IMR-90 (cell line): ENCODE measurements around the gene GABRA4. TPM values are rescaled to one million over a fixed set of nuclear protein-coding genes. Genes with fewer than 3 reads are reported as not detected.

Experiments used
- ATAC-seq: fragments of 200-7000 bp; cut with Tn5 transposase; 2 replicates; pipeline ENCODE4 v1.9.1; 2020; ENCODE audit warnings: low read depth, mild to moderate bottlenecking, moderate library complexity
- BruUV-seq: library from RNA; stranded (reverse); fragments of 400-500 nt; replicated peaks from 2 replicates; lab custom pipeline; 2021; lab: Mats Ljungman, UMichigan
- CTCF ChIA-PET: fragments of 300-600 bp; formaldehyde crosslinking; extraction: SDS; loops from one replicate; lab custom pipeline; 2021; ENCODE audit warnings: antibody characterized with exemption; lab: Yijun Ruan, JAX
- POLR2A ChIA-PET: fragments of 300-600 bp; sonication (Branson Sonifier 250); formaldehyde crosslinking; loops from one replicate; lab custom pipeline; 2022; ENCODE audit warnings: antibody characterized with exemption; ENCODE audit not compliant: unreplicated experiment; lab: Charles Lee
- DNase-seq: peaks from one replicate; pipeline ENCODE4 v3.0.0; 2013
- H2AFZ ChIP-seq: replicated peaks from 2 replicates; pipeline ENCODE3; 2013; ENCODE audit warnings: low read length, mild to moderate bottlenecking; ENCODE audit not compliant: poor library complexity
- H2AK5ac ChIP-seq: 2 replicates; pipeline ENCODE4 v1.6.1; 2013; ENCODE audit warnings: low read depth, low read length, inconsistent platforms
- H2AK9ac ChIP-seq: replicated peaks from 2 replicates; pipeline ENCODE3; 2013; ENCODE audit warnings: mild to moderate bottlenecking, low read depth, low read length, moderate library complexity; ENCODE audit not compliant: poor library complexity
- H2BK120ac ChIP-seq: 2 replicates; pipeline ENCODE4 v1.6.1; 2013; ENCODE audit warnings: low read depth, low read length, inconsistent platforms
- H2BK15ac ChIP-seq: 3 replicates; pipeline ENCODE4 v1.6.1; 2013; ENCODE audit warnings: low read depth, low read length, inconsistent platforms
- H2BK20ac ChIP-seq: 2 replicates; pipeline ENCODE4 v1.6.1; 2013; ENCODE audit warnings: low read depth, mild to moderate bottlenecking, inconsistent platforms, low read length, moderate library complexity
- H2BK5ac ChIP-seq: 2 replicates; pipeline ENCODE4 v1.6.1; 2013; ENCODE audit warnings: mild to moderate bottlenecking, low read depth, low read length, inconsistent platforms; ENCODE audit not compliant: poor library complexity, severe bottlenecking
- H3K14ac ChIP-seq: replicated peaks from 2 replicates; pipeline ENCODE4 v1.6.1; 2013; ENCODE audit warnings: low read depth, low read length, inconsistent platforms
- H3K18ac ChIP-seq: 2 replicates; pipeline ENCODE4 v1.6.1; 2013; ENCODE audit warnings: low read depth, low read length, control low read depth
- H3K23ac ChIP-seq: 2 replicates; pipeline ENCODE4 v1.6.1; 2013; ENCODE audit warnings: low read depth, low read length, inconsistent platforms
- H3K27ac ChIP-seq: 2 replicates; pipeline ENCODE4 v1.5.1; 2013; ENCODE audit warnings: mild to moderate bottlenecking, control low read depth, low read length; ENCODE audit not compliant: insufficient read depth
- H3K27me3 ChIP-seq: 2 replicates; pipeline ENCODE4 v1.6.1; 2013; ENCODE audit warnings: low read length; ENCODE audit not compliant: control insufficient read depth, insufficient read depth
- H3K36me3 ChIP-seq: 2 replicates; pipeline ENCODE4 v1.6.1; 2013; ENCODE audit warnings: low read length, mixed read lengths; ENCODE audit not compliant: control insufficient read depth, insufficient read depth
- H3K4ac ChIP-seq: 2 replicates; pipeline ENCODE4 v1.6.1; 2013; ENCODE audit warnings: low read depth, low read length, inconsistent platforms
- H3K4me1 ChIP-seq: 2 replicates; pipeline ENCODE4 v1.6.1; 2013; ENCODE audit warnings: low read length, mixed read lengths; ENCODE audit not compliant: control insufficient read depth, insufficient read depth
- H3K4me2 ChIP-seq: 2 replicates; pipeline ENCODE4 v1.6.1; 2013; ENCODE audit warnings: low read depth, mild to moderate bottlenecking, control low read depth, low read length, moderate library complexity
- H3K4me3 ChIP-seq: 2 replicates; pipeline ENCODE4 v1.5.1; 2013; ENCODE audit warnings: low read depth, mild to moderate bottlenecking, control low read depth, low read length, moderate library complexity; ENCODE audit not compliant: insufficient read depth
- H3K56ac ChIP-seq: 2 replicates; pipeline ENCODE4 v1.6.1; 2013; ENCODE audit warnings: low read length, inconsistent platforms; ENCODE audit not compliant: insufficient read depth; ENCODE audit errors: extremely low read depth
- H3K79me1 ChIP-seq, 2 experiments: 2 replicates each; pipeline ENCODE4 v1.6.1; 2013; ENCODE audit warnings: low read length in 2 of 2, inconsistent platforms in 1 of 2, low read depth in 1 of 2
- H3K9ac ChIP-seq: 2 replicates; pipeline ENCODE4 v1.6.1; 2013; ENCODE audit warnings: low read depth, low read length, control low read depth
- H3K9me1 ChIP-seq: 2 replicates; pipeline ENCODE4 v1.6.1; 2013; ENCODE audit warnings: low read length, inconsistent platforms; ENCODE audit not compliant: insufficient read depth
- H3K9me3 ChIP-seq: 2 replicates; pipeline ENCODE4 v1.6.1; 2013; ENCODE audit warnings: low read length; ENCODE audit not compliant: control insufficient read depth, insufficient read depth
- H4K20me1 ChIP-seq: 2 replicates; pipeline ENCODE4 v1.6.1; 2013; ENCODE audit warnings: low read length, inconsistent platforms; ENCODE audit not compliant: insufficient read depth
- H4K5ac ChIP-seq: 2 replicates; pipeline ENCODE4 v1.6.1; 2013; ENCODE audit warnings: mild to moderate bottlenecking, low read depth, low read length, control low read depth
- H4K8ac ChIP-seq, 2 experiments: 2 replicates each; pipeline ENCODE4 v1.6.1; 2013; ENCODE audit warnings: low read depth in 2 of 2, low read length in 2 of 2, control low read depth in 1 of 2, inconsistent platforms in 1 of 2
- H4K91ac ChIP-seq: 2 replicates; pipeline ENCODE4 v1.6.1; 2013; ENCODE audit warnings: low read depth, low read length, inconsistent platforms; ENCODE audit not compliant: insufficient read depth
- CEBPB ChIP-seq: IDR thresholded peaks from 2 replicates; pipeline ENCODE4 v1.6.1; 2012; ENCODE audit warnings: low read depth, low read length, improper control_type of control experiment
- CHD1 ChIP-seq: IDR thresholded peaks from 2 replicates; pipeline ENCODE4 v1.6.1; 2012; ENCODE audit warnings: low read depth, low read length, improper control_type of control experiment
- CTCF ChIP-seq: conservative IDR thresholded peaks from 2 replicates; pipeline ENCODE4 v1.5.1; 2012; ENCODE audit warnings: mild to moderate bottlenecking, low read depth, low read length, improper control_type of control experiment
- NFE2L2 ChIP-seq: fragments of 150-350 bp; IDR thresholded peaks from 2 replicates; pipeline ENCODE4 v1.6.1; 2016; ENCODE audit warnings: low read depth, mild to moderate bottlenecking, low read length
- POLR2A ChIP-seq: IDR thresholded peaks from 2 replicates; pipeline ENCODE4 v1.6.1; 2012; ENCODE audit warnings: mild to moderate bottlenecking, low read depth, low read length
- RAD21 ChIP-seq: IDR thresholded peaks from 2 replicates; pipeline ENCODE4 v1.6.1; 2012; ENCODE audit warnings: low read length, improper control_type of control experiment
- RCOR1 ChIP-seq: IDR thresholded peaks from 2 replicates; pipeline ENCODE4 v1.6.1; 2012; ENCODE audit warnings: mild to moderate bottlenecking, low read length, improper control_type of control experiment; ENCODE audit not compliant: insufficient replicate concordance
- WGBS, 2 experiments: methylation state at CpG; one replicate each; pipeline versions ENCODE4 v1.1.5 to v1.1.7; 2013; ENCODE audit warnings: missing lambda C conversion rate in 2 of 2; ENCODE audit not compliant: insufficient read length in 1 of 2; ENCODE audit errors: extremely low coverage in 2 of 2; 5-methylcytosine and 5-hydroxymethylcytosine counted together
- dilution Hi-C: fragments of 300-500 bp; cut with HindIII; formaldehyde crosslinking; loops from one replicate; pipeline ENCODE4 v1.14.3; 2018; ENCODE audit warnings: low sequenced_read_pairs; ENCODE audit not compliant: unreplicated experiment
- in situ Hi-C: fragments of 300-500 bp; cut with MboI; formaldehyde crosslinking; loops from 3 replicates; pipeline ENCODE4 v1.14.3; 2019; ENCODE audit warnings: low sequenced_read_pairs, inconsistent platforms, mixed read lengths
- intact Hi-C: fragments of 100-400 bp; cut with micrococcal nuclease; formaldehyde crosslinking; loops from 2 replicates; pipeline ENCODE4 v1.10.0; 2022
- polyA plus RNA-seq, 3 experiments: library from polyadenylated mRNA; depleted of rRNA; stranded (reverse); fragments of >200 nt; gene quantifications; 2 replicates each; pipeline ENCODE4 v1.2.3, GENCODE V29; 2012; ENCODE audit warnings: low replicate concordance in 1 of 3
- total RNA-seq: library from RNA; depleted of rRNA; stranded (reverse); fragments of >200 nt; gene quantifications from 2 replicates; pipeline ENCODE4 v1.2.3, GENCODE V29; 2012

Gene GABRA4
- total and polyA plus RNA-seq, 2 of the 4 experiments (the other 2 are of a cell fraction), result 1.1 to 1.8 TPM

DNA sequence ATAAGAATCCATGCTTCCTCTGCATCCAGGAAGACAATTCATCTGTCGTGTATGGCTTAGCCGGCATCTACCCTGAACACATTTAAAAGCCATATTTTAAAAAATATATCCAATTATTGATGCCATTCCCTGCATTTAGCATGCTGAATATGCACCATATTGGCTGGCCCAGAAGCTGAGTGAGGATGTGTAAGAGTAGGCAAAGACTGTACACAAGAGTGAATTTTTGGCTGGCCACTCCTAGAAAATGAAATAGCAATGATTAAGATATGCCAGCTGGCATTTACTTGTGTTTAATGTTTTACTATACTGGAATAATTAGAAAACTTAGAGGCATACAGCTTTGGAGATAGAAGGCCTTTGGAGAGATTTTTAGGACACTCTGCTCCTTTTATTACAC is 25.8 kb downstream of the GABRA4 start:
- Histone ChIP-seq H3K9me3 (no peaks in the 10 kb centered on the region), H3K9me1 (no peaks in the 10 kb centered on the region), H3K36me3 (no peaks in the 10 kb centered on the region), H3K79me1 (no peaks in the 10 kb centered on the region), H3K4me3 (no peak overlapping the region), H3K4me2 (no peak overlapping the region), H4K5ac (no peak overlapping the region), H3K23ac (no peak overlapping the region), H3K56ac (no peak overlapping the region), H4K20me1 (no peaks in the 10 kb centered on the region), H4K8ac (no peak overlapping the region), H2BK15ac (no peak overlapping the region), H3K27ac (no peak overlapping the region), H3K27me3 (peaks cover 3% of the 10 kb centered on the region), H4K91ac (no peak overlapping the region), H2BK5ac (no peak overlapping the region), H3K14ac (no peak overlapping the region), H3K4me1 (no peaks in the 10 kb centered on the region), H2BK20ac (no peak overlapping the region), H3K9ac (no peak overlapping the region), H3K4ac (no peak overlapping the region), H2AK5ac (no peak overlapping the region), H2AK9ac (no peak overlapping the region), H2AFZ (no peak overlapping the region), H3K18ac (no peak overlapping the region), H2BK120ac (no peak overlapping the region)
- BruUV-seq, result no TSS peak
- TF ChIP-seq NFE2L2, result no peak
- no peak for TF ChIP-seq RCOR1
- TF ChIP-seq CTCF, result no peak
- no peak for TF ChIP-seq CEBPB
- no peak for TF ChIP-seq POLR2A
- TF ChIP-seq CHD1, result no peak
- no peak for TF ChIP-seq RAD21
- no CpG with 5 or more reads among the region's 2 CpGs for WGBS, 2 experiments
- dilution Hi-C loops, result no loop called here
- intact Hi-C loops, result no loop called here
- no peak for DNase-seq
- CTCF ChIA-PET, result no interaction called here
- ATAC-seq, result no peak
- POLR2A ChIA-PET, result no interaction called here
- in situ Hi-C loops, result no loop called here
